HG02970 (cell line): Measurements from ENCODE around the gene MDC1.
"Not testable (repeated sequence)": the region's sequence is repeated elsewhere in the genome, so short reads cannot be mapped to it uniquely, and the experiment has no call there.

Experiments
- ATAC-seq: cut with Tn5 transposase; IDR thresholded peaks from one replicate; pipeline ENCODE4 v1.9.1; 2021; ENCODE audit warnings: mild to moderate bottlenecking, moderate library complexity, moderate number of reproducible peaks; ENCODE audit not compliant: unreplicated experiment, low FRiP score

Gene MDC1, protein sequence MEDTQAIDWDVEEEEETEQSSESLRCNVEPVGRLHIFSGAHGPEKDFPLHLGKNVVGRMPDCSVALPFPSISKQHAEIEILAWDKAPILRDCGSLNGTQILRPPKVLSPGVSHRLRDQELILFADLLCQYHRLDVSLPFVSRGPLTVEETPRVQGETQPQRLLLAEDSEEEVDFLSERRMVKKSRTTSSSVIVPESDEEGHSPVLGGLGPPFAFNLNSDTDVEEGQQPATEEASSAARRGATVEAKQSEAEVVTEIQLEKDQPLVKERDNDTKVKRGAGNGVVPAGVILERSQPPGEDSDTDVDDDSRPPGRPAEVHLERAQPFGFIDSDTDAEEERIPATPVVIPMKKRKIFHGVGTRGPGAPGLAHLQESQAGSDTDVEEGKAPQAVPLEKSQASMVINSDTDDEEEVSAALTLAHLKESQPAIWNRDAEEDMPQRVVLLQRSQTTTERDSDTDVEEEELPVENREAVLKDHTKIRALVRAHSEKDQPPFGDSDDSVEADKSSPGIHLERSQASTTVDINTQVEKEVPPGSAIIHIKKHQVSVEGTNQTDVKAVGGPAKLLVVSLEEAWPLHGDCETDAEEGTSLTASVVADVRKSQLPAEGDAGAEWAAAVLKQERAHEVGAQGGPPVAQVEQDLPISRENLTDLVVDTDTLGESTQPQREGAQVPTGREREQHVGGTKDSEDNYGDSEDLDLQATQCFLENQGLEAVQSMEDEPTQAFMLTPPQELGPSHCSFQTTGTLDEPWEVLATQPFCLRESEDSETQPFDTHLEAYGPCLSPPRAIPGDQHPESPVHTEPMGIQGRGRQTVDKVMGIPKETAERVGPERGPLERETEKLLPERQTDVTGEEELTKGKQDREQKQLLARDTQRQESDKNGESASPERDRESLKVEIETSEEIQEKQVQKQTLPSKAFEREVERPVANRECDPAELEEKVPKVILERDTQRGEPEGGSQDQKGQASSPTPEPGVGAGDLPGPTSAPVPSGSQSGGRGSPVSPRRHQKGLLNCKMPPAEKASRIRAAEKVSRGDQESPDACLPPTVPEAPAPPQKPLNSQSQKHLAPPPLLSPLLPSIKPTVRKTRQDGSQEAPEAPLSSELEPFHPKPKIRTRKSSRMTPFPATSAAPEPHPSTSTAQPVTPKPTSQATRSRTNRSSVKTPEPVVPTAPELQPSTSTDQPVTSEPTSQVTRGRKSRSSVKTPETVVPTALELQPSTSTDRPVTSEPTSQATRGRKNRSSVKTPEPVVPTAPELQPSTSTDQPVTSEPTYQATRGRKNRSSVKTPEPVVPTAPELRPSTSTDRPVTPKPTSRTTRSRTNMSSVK (N-terminal part only)

DNA sequence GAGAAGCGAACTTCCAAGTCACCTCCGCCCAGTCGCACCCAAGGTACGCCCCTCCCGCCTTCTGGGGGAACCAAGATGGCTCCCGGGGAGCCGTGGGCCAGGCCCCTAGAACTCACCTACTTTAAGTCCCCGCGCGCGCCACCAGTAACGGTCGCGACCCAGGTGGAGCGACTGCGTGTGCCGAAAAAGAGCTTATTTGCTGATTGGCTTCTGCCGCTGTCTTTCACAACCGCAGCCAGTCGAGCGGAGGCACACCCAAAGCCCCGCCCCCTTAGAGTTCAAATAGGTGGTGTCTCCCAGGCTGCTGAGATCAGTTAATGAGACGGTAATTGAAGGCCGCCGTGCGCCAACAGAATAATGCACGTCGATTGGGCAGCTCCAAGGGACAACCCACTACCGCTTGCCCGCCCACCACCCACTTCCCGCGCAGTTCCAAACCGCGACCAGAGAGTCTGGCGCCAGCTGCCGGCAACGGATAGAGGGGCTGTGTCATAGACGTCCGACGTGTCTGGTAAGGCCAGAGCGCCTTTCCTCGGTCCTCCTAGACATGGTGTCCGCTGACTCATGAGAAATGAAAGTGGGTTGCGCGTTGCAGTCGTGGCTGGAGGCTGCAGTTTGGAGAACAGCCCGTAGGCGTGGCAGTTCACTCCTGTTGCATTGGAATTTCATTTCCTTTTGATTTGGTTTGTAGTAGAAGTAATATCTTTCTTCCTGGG, at the start of gene MDC1:
Gene MDC1 (minus strand): TSS at position 153 of the 716 bp plus-strand sequence. CDS start 2,106 bp downstream, outside the sequence.
- peak; percentile 66 for ATAC-seq

DNA sequence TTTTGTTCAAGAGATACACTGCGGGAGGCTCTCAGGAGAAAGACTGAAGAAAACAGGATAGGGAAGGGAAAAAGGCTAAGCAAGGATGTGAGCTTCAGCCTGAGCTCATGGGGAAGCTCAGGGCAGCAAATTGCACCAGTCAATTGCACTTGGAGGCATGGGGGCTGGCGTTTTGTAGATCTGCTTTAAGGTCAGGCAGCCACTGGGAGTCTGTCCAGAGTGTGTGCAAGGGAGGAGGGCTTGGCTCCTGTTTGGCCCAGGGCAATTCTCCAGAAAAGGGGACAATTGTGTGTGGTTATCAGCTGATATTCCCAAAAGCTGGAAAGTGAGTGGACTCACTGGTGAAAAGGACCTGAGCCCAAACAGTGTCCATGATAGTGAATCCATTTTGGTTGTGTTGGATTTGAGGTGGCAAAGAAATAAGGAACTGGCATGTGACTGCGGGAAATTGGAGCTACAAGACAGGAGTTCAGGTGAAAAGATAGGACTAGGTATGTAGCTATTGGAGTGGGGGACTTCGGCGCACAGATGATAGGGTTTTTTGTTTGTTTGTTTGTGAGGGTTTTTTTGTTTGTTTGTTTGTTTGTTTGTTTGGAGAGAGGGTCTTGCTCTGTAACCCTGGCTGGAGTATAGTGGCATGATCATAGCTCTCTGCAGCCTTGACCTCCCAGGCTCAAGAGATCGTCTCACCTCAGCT, 49.5 kb upstream of the MDC1 start:
- no peak for ATAC-seq

DNA sequence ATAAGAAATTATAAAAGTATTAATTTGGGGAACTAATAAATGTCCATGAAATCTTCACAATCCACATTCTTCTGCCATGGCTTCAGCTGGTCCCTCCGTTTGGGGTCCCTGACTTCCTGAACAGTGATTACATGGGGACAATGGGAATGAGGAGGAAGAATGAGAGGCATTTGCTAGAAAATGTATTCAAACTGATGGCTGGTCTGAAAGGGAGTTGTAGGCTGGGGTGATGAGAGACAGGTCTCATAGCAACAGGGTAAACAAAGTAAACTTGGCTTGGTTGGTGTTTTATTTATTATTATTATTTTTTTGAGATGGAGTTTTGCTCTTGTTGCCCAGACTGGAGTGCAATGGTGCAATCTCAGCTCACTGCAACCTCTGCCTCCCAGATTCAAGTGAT, 48.4 kb upstream of the MDC1 start:
- ATAC-seq = not testable (repeated sequence)

DNA sequence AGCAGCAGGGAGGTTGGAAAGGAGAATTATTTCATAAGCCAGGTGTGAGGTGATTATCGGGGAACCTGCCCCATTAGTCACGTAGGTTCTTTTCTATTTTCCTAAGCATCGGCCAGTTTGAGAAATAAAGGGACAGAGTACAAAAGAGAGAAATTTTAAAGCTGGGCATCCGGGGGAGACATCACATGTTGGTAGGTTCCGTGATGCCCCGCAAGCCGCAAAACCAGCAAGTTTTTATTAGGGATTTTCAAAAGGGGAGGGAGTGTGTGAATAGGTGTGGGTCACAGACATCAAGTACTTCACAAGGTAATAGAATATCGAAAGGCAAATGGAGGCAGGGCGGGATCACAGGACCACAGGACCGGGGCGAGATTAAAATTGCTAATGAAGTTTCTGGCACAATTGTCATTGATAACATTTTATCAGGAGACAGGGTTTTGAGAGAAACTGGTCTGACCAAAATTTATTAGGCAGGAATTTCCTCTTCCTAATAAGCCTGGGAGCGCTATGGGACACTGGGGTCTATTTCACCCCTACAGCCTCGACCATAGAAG, 47.5 kb upstream of the MDC1 start:
- ATAC-seq = not testable (repeated sequence)

DNA sequence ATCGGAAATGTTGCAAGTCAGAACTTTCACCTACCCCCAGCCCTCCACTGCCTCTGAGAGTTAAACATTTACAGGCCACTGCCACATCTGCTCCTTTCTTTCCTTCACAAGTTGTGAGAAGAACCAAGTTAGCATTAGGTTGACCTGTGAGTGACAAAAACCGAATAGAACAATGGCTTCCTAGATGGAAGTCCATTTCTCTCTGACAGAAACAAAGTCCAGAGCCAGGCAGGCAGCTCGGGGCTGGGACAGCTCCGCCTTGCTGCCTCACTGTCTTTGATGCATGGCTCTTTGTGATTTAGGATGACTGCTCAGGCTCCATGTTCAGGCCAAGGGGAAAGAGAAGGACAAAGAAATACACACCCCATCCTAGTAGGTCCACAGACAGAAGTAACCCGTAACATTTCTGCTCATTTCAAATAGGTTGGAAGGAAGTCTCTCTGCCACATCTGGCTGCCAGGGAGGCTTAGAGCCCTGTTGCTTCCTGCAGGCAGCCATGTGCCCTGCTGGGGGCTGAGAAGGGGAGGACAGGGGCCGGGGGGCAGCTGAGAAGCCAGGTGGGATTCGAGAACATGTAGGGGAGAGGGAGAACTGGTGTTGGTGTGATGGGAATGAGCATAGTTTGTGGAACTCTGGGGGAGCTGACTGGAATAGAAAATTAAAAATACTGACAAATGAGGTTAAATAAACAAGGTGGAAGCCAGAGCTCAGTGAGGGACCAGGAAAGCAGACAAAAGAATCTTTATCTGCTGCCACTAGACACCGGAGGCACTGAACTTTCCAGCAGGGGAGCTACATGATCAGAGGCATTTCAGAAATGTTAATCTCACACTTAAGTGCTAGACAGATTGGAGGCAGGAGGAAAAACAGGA, 46.8 kb upstream of the MDC1 start:
- no peak for ATAC-seq

DNA sequence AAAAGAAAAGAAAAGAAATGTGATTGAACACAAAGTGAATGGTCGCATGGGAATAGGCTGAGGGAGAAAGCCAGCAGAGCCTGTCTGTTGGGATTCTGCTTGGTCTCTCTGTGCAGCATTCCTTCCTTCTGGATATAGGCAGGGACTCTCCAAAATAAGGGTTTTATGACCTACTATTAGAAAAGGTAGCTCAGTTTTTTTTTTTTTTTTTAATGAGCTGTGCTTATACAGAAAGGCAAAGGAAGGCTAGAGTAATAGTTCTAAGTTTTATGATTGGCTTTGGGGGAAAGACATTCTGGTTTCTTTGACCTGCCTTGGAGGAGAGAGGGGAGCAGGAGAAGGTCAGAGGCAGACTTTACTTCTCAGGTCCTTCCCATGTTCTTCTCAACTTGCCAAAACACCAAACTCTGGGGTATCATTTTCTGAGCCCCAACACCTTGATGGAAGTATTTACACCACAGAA, 46.1 kb upstream of the MDC1 start:
- ATAC-seq = no peak

DNA sequence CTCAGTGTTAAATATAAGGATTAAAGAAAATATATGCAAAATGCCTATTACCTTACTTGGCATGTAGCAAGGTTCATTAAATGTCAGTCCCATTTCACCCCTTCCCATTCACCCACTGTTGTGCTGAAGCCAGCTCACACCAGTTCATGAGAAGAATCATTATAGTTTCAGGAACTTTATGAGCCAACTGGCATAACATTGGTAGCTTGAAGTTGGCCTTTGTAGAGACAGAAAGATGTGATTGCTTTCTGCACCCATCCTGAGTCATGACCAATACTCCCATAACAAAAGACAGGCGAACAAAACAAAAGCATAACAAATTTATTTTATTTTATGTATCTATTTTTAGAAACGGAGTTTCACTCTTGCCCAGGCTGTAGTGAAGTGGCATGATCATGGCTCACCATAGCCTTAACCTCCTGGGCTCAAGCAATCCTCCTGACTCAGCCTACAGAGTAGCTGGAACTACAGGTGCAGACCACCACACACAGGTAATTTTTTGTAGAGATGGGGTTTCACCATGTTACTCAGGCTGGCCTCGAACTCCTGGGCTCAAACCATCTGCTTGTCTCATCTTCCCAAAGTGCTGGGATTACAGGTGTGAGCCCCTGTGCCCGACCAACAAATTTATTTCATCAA, 44.8 kb upstream of the MDC1 start:
- ATAC-seq = no peak

DNA sequence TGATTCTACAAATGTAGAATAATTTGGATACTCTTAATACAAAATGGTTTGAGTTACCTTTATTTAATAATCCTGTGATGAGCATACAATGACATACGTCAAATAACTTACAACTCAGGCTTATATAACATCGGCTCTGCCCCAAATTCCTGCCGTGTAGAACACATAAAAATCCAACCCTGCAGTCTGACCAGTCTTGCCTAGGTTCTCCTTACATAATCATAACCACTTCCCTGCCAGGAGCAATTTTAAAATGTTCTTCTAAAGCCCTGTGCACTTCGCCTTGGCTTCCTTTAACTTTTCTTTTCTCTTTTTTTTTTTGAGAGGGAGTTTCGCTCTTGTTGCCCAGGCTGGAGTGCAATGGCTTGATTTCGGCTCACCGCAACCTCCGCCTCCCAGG, 43.5 kb upstream of the MDC1 start:
- ATAC-seq = no peak

DNA sequence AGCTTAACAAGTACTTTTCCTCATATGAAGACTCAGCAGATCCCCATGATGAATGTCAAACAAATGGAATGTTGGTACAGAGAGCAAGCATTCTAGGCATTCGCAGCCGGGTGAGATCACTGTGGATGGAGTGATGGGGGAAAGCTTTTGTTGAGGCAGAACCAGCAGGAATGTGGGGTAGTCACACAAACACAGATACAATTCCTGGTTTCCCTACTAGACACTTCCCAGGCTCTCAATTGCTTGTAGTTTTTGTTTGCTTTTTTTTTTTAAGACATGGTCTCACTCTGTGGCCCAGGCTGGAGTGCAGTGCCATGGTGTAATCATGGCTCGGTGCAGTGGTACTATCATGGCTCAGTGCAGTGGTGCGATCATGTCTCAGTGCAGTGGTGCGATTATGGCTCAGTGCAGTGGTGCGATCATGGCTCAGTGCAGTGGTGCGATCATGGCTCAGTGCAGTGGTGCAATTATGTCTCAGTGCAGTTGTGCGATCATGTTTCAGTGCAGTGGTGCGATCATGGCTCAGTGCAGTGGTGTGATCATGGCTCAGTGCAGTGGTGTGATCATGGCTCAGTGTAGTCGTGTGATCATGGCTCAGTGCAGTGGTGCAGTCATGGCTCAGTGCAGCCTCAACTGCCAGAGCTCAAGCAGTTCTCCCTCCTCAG, 42.6 kb upstream of the MDC1 start:
- no peak for ATAC-seq

DNA sequence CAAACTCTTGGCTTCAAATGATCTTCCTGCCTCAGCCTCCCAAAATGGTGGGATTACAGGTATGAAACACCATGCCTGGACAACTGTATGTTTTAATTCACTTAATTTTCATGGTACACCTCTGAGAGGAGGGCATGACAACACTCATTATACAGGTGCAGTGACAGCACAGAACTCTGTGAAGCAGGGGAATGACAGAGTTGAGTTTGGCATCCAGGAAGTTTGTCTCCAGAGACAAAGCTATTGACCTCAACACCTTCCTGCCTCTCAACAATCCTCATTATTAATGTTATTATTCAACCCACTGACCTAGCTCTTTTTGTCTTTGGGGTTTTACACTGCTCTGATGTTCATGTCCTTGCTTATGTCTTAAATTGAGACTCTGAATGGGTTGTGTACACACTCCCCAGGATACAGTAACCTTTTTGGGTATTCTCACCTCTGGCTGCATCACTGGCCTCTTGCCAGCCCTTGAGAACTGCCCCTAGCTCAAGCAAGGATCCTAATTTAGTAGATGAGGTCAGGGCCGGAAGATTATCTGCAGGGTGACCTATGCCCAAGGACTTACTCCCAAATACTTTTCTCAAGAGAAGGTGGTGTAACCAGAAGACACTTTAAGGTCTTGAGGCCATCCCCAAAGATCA, 40.3 kb upstream of the MDC1 start:
- ATAC-seq = no peak

DNA sequence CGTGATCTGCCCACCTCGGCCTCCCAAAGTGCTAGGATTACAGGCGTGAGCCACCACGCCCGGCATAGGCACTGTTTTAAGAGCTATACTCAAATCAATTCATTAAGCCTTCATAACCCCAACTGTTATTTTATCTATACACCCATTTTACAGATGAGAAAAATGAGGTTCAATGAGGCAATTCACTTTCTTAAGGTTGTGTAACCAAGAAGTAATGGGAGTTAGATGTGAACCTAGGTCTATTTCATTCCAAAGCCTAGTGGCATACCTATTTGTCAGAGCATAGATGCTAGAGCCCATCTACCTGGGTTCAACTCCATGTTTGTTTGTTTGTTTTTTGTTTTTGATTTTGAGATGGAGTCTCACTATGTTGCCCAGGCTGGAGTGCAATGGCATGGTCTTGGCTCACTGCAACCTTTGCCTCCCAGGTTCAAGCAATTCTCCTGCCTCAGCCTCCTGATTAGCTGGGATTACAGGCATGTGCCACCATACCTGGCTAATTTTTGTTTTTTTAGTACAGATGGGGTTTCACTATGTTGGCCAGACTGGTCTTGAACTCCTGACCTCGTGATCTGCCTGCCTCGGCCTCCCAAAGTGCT, 39.4 kb upstream of the MDC1 start:
- not testable (repeated sequence) for ATAC-seq

DNA sequence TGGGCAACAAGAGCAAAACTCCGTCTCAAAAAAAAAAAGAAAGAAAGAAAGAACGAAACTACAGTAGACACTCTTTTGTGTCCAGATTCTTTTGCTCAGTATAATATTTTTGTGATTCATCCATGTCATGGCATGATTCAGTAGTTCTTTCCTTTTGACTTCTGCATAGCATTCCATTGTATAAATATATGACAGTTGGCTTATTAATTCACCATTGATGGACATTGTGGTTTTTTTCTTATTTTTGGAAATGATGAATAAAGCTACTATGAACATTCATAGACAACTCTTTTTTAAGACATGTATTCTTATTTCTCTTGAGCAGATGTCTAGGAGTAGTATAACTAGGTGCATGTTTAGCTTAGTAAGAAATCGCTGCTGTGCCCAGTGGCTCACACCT, 37.5 kb upstream of the MDC1 start:
- ATAC-seq = no peak

DNA sequence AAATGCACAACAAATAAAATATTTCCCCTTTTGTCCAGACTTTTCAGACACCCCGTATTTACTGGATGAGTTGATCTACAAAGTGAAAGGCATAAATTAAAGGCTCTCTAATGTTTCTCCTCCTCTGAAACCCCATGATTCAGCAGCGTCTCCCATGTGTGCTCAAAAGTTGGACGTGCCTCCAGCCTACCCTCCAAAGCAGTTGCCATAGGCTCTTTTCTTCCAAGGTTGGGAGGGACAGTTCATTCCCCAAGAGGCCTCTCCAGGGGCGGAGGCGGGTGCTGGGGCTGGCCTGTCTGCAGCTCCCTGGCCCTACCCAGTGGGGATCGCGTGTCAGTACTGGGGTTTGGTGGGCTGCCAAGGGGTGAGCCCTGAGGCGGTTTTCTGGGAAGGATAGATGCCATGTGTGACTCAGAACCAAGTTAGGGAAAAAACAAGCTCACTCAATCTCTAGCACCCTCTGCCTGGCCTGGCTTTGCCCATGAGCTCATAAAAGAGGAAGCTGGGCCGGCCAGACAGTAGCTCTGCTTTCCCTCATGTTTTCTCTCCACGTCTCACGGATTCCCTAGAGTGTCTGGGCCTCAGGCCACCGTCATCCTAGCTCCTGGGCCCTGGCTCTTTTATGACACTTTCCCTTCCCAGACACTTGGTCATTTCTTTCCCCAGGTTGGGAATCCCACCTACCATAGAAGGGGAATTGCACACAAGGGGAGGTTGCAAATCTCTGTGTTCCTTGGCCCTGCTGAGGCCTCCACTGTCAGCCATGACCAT, 35.3 kb upstream of the MDC1 start:
- no peak for ATAC-seq

DNA sequence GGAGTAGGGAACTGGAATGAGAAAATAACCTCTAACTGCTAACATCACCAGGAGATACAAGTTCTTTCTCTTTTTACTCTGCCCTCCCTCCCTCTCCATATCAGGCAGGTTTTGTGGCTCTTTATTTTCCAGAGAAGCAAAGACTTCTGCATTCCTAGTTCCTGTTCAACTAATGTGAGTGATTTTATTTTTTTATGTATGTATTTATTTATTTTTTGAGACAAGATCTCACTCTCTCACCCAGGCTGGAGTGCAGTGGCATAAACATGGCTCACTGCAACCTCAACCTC, 33.2 kb upstream of the MDC1 start:
- ATAC-seq = no peak

DNA sequence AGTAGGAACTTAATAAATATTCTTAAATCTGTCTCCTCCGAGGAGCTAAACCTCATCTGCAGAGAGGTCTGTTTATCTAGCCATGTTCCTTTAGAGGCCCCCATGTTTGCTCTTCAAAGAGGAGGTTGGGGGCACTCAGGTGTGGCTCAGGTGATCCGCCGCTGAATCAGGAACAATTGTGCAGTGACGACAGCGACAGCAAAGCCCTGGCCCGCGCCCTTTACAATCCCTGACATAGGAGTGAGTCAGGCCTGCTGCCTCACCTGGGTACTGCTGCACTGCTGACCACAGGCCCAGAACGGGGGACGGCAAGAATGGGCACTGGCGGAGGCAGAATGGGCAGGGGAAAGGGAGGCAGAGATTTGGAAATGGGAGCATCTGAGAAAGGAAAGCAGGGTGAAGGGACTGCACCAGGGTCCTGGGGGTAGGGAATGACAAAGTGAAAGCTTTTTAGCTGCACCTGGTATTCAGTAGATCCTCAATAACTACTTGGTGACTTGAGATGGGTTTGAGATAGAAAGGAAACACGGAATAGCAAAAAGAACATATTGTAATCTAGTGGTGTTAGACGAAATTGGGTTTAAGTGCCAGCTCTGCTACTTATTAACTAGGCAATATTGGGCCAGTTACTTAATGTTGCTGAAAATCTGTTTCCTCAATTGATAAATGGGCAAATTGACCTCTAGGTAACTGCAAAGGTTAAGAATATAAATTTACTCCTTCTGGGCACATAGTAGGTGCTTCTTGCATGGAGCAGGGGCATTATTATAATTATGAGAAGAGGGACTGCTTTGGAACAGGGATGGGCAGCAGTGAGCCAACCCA, 32.7 kb upstream of the MDC1 start:
- ATAC-seq = no peak
